Measurements from ENCODE around the gene ZBP1.
"Not testable (repeated sequence)": the region's sequence is repeated elsewhere in the genome, so short reads cannot be mapped to it uniquely, and the experiment has no call there.

ZBP1 gene

DNA sequence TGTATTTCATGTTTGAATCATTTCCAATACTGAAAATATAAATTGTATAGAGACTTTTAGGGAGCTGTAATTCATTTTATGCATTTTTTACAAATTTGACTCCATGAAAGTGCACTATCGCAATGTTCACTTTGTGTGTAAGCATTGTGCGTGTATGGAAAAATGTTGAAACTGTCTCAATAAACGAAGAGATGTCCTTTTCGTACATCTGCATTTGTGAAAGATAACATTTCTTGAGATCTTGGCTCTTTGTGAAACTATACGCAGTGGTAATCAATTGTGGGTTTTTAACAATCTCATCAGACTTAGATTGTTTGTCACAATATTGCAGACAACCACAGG, 18.6 kb upstream of the ZBP1 start:
- no peak for DNase-seq

DNA sequence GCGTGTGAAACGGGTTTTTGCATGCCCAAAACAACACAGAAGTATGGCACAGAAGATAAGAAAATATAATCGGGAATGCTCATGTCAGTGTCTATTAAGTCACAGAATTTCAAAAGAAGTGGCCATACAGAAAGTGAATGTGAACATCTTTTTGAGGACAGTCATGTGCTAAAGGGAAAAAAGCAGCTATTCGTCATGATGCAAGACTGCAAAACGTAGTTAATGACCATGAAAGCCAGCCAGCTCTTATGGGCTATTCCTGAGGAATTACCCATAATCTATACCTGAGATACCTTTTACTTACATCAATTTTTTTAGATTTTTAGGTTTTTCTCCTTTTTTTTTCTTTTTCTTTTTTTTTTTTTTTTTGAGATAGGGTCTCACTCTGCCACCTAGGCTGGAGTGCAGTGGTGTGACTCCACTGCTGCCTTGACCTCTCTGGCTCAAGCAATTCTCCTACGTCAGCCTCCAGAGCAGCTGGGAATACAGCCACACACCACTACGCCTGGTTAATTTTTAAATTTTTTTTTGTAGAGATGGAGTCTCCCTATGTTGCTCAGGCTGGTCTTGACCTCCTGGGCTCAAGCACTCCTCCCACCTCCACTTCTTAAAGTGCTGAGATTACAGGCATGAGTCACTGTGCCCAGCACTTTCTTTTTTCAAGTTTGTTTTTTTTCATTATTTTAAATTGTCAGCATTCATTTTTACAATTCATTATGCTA, 18.1 kb upstream of the ZBP1 start:
- DNase-seq, result no peak

DNA sequence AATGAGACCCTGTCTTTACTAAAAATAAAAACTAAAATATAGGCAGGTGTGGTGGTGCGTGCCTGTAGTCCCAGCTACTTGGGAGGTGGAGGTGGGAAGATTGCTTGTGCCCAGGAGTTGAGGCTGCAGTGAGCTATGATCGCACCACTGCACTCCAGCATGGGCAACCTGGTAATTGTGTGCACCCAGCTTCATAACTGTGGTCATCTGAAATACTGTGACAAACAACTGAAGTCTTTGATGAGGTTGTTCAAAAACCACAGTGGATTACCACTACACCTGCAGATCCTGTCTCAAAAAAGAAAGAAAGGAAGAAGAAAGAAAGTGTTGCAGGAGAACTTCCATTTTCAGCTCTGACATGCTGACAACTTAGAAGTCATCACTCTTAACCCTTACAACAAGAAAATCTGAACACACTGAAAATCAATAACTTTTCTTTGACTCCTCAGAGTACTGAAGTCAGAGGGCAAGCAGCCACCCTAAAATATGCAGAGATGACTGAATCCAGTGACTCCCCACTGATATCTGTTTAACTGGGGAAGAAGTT, 13.8 kb upstream of the ZBP1 start:
- no peak for DNase-seq

DNA sequence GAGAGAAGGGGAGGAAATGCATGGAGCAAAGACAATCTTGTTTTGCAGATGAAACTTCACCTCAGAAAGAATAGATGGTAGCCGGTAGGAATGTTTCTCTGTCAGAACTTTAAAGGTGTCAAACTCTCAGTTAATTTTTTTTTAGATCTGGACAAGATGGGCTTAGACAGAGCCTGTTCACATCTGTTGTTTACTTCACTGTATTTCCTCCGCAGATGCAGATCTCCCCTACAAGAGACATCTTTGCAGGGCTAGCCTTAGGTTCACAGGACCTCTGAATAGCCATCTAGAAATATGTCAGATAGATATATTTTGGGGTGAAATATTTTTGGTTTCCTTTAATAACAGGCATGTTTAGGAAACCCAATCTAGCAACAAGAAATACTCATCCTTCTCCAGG, 12.1 kb upstream of the ZBP1 start:
- no peak for DNase-seq

DNA sequence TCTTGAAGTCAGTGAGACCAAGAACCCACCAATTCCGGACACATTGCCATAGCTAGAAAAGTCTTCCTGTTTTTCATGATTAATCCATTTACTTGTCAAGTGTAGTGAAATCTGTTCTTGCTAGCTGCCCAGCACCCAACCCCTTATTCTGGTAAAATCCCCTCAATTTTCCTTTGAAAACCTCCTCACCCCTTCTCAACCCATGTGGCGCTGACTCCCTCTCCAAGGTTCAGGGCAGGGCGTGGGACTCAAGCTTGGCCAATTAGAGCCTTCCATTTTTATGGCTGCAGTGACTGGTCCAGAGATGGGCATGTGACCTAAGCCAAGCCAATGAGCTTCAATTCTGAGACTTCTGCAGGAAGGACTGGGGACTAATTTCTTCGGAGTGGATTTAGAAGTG, 9.8 kb upstream of the ZBP1 start:
- DNase-seq, result no peak

DNA sequence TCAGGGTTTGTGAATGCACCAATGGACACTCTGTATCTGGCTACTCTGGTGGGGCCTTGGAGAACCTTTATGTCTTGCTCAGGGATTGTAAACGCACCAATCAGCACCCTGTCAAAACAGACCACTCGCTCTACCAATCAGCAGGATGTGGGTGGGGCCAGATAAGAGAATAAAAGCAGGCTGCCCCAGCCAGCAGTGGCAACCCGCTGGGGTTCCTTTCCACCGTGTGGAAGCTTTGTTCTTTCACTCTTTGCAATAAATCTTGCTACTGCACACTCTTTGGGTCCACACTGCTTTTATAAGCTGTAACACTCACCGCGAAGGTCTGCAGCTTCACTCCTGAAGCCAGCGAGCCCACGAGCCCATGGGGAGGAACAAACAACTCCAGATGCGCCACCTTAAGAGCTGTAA, 9.3 kb upstream of the ZBP1 start:
- peak; percentile 75 for DNase-seq

DNA sequence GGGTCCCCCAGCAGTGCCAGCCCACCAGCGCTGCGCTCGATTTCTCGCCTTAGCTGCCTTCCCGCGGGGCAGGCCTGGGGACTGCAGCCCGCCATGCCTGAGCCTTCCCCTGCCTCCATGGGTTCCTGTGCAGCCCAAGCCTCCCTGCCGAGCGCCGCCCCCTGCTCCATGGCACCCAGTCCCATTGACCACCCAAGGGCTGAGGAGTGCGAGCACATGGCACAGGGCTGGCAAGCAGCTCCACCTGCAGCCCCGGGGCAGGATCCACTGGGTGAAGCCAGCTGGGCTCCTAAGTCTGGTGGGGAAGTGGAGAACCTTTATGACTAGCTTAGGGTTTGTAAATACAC, 8.7 kb upstream of the ZBP1 start:
- not testable (repeated sequence) for DNase-seq

DNA sequence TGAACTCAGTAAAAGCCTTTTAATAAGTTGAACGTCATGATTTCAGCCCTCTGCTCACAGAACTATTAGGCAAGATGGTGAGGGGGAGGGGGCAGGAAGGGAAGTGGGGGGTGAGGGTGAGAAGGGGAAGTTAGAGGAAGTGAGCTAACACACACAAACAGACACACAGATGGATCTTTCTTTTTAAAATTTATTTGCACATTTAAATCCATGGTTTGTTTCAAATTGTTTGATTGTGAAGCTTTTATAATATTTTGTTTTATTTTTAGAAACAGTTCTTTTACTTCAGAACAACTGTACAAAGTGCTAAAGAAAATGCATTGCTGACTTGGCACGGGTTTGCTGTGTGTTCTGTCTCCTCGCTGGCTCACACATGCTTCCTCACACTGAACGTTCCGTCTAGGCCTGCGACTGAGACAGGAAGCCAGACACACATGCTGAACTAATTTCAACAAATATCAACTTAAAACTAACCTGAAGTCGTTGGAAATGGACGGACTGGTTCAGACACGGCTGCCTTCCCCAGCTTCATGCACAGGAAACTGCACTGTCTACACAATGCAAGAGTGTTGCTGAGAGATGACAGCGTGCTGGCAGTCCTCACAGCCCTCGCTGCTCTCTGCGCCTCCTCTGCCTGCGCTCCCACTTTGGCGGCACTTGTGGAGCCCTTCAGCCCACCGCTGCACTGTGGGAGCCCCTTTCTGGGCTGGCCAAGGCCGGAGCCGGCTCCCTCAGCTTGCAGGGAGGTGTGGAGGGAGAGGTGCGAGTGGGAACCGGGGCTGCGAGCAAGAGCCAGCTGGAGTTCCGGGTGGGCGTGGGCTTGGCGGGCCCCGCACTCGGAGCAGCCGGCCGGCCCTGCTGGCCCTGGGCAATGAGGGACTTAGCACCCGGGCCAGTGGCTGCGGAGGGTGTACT, 8.1 kb upstream of the ZBP1 start:
- peak; percentile 75 for DNase-seq

DNA sequence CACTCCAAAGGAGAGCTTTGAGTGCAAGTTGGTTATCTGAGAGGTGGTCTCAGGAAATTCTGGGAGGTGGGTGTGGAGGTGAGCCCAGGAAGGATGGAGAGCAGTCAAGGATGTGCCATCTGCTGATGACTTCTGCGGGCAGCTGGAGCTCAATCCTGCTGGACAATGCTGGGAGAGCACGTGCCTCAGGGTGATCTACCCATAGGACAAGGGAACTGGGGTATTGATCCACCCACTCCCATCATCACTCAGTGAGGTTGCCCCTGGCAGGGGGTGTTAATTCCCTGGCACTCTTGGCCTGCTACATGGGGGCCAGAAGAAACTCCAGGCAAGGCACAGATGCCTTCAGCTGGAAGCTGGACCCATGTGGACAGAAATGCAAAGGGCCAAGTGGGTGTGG, 7.1 kb upstream of the ZBP1 start:
- no peak for DNase-seq

DNA sequence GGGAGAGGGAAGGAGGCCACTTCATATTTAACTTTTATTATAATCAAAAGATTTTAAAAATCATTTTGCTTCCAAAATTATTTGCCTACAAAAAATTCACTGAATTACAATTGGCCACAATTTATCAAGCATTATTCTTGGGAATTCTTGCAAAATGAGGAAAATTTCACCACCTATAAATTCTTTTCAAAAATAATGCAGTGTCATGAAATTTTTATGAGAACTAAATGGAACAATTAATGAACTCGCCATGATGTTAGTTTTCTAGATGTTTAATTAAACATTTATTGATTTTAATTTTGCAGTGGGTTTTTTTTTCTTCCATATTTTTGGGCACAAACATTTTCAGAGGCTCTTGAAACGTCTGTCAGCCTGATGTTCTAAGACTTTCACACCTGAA, 5.8 kb upstream of the ZBP1 start:
- DNase-seq, result no peak

DNA sequence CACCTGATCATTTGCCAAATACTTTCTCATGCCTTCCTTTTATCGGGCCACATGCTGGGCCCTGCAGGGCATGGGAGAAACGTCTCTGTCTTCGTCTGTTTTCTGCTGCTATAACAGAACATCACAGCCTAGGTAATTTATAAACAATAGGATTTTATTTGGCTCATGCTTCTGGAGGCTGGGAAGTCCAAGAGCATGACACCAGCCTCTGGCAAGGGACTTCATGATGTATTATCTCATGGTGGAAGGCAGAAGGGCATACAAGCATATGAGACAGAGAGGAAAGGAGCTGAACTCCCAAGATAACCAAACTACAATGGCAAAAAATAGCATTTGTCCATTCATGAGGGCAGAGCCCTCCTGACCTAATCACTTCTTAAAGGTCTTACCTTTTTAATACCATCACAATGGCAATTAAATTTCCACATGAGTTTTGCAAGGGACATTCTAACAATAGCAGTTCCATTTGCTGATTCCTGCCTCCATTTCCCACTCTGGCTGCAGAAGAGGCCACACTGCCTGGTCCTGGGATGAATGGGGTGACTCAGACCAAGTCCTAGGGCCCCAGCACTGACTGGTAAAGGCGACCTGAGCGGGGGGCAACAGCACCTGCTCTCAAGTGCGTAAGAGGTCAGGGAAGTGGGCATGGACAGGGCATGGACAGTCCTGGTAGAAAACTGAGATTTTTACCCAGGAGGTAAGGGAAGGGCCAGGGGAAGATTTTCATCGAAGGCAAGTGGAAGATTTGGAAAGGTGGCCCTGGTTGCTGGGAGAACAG, 5.1 kb upstream of the ZBP1 start:
- DNase-seq, result no peak

DNA sequence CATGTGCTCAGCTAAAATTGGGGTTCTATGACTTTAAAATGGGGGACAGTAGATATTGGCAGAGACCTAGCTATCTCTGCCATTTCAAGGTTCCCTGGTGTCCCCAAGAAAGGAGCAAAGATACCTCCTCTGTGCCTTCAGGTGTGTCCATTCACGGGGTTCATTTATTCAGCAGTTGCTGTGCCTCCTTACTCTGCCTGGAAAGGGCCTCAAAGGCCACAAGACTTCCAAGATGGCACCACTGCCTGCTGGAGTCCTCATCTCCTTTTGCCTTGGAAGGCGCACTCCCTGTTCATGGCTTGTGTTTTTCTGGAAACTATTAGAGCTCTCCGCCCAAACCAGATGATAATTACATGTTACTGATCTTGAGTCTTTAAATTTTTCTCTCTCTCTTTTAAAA, 3.9 kb upstream of the ZBP1 start:
- DNase-seq, result peak; percentile 32

DNA sequence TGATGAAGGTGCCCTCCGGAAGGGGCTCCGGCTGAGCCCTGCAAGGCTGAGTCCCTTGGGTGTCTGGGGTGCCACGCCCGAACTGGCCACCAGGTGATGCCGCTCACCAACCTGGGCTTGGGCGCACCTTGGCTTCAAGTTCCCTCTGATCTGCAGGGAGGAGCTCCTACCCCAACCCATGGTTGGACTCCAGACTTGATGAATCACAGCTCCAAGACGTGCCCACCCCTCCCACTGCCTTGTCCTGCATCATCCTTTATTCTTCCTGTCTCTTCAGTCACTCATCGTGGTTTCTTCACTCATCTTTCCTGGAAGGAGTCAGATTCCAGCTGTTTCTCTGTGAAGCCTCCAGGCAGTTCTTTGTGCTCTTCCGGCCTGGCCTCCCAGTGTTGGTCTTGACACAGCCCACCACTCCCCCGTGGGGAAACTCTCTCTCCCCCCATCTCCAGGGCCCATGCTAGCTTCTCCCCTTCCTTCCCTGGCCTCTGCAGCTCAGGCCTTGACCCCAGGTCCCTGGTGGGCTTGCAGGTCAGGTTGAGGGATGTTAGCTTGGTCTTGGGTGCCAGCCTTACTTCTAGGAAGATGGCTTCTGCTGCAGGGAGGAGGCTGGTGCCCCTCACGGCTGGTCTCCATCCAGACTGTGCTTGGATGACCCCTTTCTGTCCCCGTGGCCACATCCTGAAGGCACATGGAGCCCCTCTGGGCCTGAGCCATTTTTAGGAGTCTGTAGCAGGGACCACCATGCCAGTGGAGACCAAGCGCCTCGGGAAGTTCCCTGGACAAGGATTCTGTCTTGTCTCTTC, 2.6 kb upstream of the ZBP1 start:
- peak; percentile 81 for DNase-seq

DNA sequence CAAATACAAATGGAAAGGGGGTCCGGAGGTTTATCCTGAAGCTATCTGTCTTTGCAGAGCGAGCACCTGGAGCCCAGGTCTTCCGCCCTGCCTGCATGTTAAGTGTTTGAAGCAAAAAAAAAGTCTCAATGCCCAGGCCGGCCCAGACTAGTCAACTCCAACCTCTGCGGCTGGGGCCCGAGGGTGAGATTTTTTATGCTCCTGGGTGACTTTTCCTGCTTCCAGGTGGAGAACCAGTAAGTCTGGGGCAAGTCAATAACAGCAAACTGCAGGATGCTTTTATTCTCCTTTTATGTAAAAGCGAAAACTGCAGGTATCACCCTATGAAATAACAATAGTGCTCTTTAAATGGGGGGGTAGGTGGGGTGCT, 2.0 kb upstream of the ZBP1 start:
- no peak for DNase-seq

DNA sequence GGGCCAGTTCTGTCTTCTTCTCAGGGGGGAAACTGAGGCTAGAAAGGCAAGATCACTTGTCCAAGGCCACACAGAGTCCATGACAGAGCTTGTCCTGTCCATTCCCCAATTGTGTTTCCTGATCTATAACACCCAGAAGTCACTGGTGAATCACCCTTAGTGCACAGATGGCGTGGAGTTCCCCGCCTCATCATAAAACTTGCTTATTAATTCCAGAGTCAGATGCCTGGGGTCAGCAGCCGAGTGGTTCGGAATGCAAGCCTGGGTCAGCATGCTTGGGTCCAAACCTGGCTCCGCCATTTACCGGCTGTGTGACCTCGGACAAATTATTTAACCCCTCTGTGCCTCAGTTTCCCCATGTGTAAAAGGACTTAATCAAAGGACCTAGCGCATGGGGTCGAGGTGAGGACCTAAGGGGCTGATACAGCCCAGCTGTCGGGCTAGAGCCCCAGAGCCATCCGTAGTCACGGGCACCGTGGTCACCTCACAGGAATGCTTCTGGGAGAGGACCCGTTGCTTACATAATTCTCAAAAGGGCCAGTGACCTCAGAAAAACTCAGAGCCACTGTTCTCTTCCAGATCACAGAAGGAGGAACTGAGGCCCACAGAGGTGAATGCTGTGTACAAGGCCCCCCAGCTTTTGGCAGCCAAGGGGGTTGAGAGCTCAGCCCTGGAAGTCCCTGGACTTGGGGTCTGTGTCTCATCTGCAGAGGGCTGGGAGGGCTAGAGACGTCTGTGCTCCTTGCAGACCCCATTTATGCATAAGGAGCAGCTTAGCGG, 1.4 kb upstream of the ZBP1 start:
- no peak for DNase-seq

DNA sequence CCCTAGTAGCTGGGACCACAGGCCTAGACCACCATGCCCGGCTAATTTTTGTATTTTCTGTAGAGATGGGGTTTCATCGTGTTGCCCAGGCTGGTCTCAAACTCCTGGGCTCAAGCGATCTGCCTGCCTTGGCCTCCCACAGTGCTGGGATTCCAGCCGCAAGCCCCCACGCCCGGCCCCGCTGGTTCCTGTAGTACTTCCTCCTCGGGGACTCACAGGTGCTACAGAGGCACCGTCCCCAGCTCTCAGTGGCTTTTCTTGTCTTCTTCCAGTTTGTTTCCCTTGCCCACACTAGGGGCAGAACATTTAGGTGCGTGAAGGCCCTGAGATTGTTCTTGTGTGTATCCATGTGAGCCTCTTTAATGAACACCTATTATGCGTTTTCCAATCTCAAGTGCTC, 773 bp upstream of the ZBP1 start:
- no peak for DNase-seq

DNA sequence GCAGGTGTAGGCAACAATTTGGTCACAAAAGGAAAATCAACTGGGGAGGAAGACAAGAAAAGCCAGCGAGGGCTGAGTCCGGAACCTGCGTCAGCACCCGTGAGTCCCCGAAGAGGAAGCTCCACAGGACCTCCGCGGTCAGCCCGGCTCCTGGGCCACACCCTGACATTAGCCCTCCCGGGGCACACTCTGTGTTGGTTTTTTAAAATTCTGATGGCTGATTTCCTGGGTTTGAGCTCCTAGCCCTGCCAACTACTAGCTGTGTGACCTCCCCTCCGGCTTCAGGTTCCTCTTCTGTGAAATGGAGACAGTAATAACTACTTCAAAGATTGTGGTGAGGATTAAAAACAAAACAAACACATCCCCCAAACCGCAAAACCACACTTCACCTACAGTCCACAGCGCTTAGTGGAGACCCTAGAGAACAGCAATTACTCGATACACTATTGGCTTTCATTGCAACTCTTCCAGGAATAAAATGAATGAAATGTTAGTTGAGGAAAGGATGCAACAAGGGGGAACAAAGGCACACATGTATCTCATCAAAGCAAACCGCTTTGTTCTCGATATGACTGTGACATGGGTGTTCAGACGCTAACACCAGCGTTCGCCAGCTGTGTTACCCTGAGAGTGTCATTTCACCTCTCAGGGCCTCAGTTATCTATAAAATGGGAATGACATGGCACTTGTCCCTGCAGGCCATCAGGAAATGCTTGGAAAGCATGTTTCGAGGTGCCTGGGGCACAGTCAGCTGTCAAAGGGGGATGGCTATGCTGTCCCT, 985 bp downstream of the ZBP1 start:
- DNase-seq, result peak; percentile 82

DNA sequence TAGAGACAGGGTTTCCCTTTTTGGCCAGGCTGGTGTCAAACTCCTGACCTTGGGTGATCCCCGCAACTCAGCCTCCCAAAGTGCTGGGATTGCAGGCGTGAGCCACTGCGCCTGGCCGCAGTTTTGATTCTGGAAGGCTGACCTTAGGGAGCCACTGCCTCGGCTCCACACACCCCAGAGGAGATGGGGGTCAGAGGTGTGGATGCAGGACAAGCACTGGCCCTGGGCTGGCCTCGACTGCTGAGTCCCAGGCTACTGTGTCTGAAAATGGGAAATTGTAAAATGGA, 1.5 kb downstream of the ZBP1 start:
- DNase-seq, result peak; percentile 60

DNA sequence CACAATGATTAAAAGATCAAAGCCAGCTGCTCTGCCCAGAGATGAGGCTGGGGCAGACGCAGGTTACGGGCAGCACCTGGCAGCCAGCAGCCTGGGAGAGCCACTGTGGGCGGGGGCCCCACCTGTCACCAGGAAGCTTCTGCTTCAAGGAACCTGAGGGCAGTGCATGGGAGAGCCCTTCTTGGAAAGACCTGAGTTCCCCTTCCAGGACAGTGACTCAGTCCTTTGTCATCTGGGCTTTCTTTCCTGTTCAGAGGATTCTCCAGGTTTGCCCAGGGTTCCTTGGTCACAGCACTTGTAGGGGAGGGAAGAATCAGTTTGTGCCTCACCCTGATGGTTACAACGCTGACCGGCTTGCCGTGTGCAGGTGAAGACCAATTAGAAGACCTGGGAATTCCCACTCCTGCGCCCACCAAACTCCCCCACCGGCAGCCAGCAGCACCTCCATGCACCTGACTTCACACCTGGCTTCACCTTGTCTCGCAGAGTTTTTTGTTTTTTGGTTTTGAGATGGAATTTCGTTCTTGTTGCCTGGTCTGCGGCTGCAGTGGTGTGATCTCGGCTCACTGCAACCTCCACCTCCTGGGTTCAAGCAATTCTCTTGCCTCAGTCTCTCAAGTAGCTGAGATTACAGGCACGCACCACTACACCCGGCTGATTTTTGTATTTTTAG, 2.0 kb downstream of the ZBP1 start:
- peak; percentile 74 for DNase-seq

DNA sequence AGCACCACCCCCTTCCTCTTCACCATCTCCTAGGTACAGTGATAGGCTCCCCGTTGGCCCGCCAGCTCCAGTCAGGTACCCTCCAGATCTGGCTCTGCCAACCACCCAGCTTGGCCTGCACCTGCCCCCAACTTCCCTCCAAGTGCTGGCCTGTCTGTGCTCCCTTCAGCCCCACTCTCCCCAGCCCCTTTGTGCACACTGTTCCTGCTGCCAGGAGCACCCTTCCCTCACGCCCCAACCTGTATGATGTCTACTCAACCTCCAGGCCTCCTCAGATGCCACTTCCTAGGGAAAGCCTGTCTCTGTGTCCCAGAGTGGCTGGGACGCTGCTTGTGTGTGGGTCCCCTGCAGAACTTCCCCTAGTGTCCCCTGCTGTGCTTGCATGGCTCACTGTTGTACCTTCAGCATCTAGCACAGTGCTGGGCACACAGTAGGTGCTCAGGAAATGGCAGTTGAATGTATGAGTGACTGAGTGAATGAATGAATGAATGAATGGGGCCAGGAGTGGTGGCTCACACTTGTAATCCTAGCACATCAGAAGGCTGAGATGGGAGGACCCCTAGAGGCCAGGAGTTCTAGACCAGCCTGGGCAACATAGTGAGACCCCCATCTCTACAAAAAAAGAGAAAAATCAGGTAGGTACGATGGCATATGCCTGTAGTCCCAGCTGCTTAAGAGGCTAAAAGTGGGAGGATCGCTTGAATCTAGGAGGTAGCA, 3.0 kb downstream of the ZBP1 start:
- DNase-seq, result no peak
